Stimulated activated naive CD8-positive, alpha-beta T cell treated with anti-CD3 and anti-CD28 coated beads, Interleukin-15, Interleukin-2, amounts not matched to agents 100 ng/mL and 50 ng/mL, for 24 hours (primary cell): ENCODE data around the gene HSPB1.
A peak's percentile ranks its signal among the peaks of the same experiment; 100 is the strongest.
"Not testable (repeated sequence)": the region's sequence is repeated elsewhere in the genome, so short reads cannot be mapped to it uniquely, and the experiment has no call there.

Source experiments
- H3K27ac Mint-ChIP-seq: one replicate; pipeline ENCODE4 v1.8.0; 2021; ENCODE audit warnings: mild to moderate bottlenecking, mixed read lengths
- H3K27me3 Mint-ChIP-seq: one replicate; pipeline ENCODE4 v1.8.0; 2021; ENCODE audit warnings: mixed read lengths
- H3K36me3 Mint-ChIP-seq: one replicate; pipeline ENCODE4 v1.8.0; 2021; ENCODE audit warnings: low read depth, mixed read lengths
- H3K4me1 Mint-ChIP-seq: one replicate; pipeline ENCODE4 v1.8.0; 2021; ENCODE audit warnings: low read depth, mixed read lengths
- H3K4me3 Mint-ChIP-seq: one replicate; pipeline ENCODE4 v1.8.0; 2021; ENCODE audit warnings: mild to moderate bottlenecking, mixed read lengths
- H3K9me3 Mint-ChIP-seq: one replicate; pipeline ENCODE4 v1.8.0; 2021; ENCODE audit warnings: mixed read lengths

The HSPB1 gene

GRCh38 chr7:76310102-76310957 is 7.9 kb downstream of the HSPB1 start:
- no peaks in the 10 kb centered on the region for H3K27me3 Mint-ChIP-seq
- H3K4me1 Mint-ChIP-seq = peaks cover 4% of the 10 kb centered on the region
- no peak overlapping the region for H3K4me3 Mint-ChIP-seq
- H3K27ac Mint-ChIP-seq = no peak overlapping the region
- H3K36me3 Mint-ChIP-seq = no peaks in the 10 kb centered on the region
- H3K9me3 Mint-ChIP-seq = no peaks in the 10 kb centered on the region

GRCh38 chr7:76311838-76312237 is 9.4 kb downstream of the HSPB1 start:
- H3K4me3 Mint-ChIP-seq, H3K27ac Mint-ChIP-seq, H3K36me3 Mint-ChIP-seq, H3K9me3 Mint-ChIP-seq, H3K27me3 Mint-ChIP-seq, H3K4me1 Mint-ChIP-seq: not testable (repeated sequence)

- peaks cover 21% of the 10 kb centered on the region for H3K4me1 Mint-ChIP-seq
- H3K4me3 Mint-ChIP-seq = no peak overlapping the region
- H3K27ac Mint-ChIP-seq = peak overlapping the region; percentile 58
- no peaks in the 10 kb centered on the region for H3K36me3 Mint-ChIP-seq
- no peaks in the 10 kb centered on the region for H3K27me3 Mint-ChIP-seq
- H3K9me3 Mint-ChIP-seq = no peaks in the 10 kb centered on the region
These were observed 11.7 kb downstream of the HSPB1 start for GRCh38 chr7:76314042-76314721.

GRCh38 chr7:76314740-76315139 is 12.3 kb downstream of the HSPB1 start:
- not testable (repeated sequence) for H3K36me3 Mint-ChIP-seq, H3K27me3 Mint-ChIP-seq, H3K4me3 Mint-ChIP-seq, H3K27ac Mint-ChIP-seq, H3K9me3 Mint-ChIP-seq
- H3K4me1 Mint-ChIP-seq = peaks cover 24% of the 10 kb centered on the region

GRCh38 chr7:76315364-76315763 is 12.9 kb downstream of the HSPB1 start:
- H3K9me3 Mint-ChIP-seq = no peaks in the 10 kb centered on the region
- no peak overlapping the region for H3K4me3 Mint-ChIP-seq
- H3K27me3 Mint-ChIP-seq = no peaks in the 10 kb centered on the region
- H3K36me3 Mint-ChIP-seq = no peaks in the 10 kb centered on the region
- H3K27ac Mint-ChIP-seq = no peak overlapping the region
- peaks cover 28% of the 10 kb centered on the region for H3K4me1 Mint-ChIP-seq

- Mint-ChIP-seq H3K27ac (peak overlapping the region; percentile 89), H3K4me3 (peak overlapping the region; percentile 80), H3K4me1 (peaks cover 28% of the 10 kb centered on the region), H3K9me3 (no peaks in the 10 kb centered on the region), H3K36me3 (no peaks in the 10 kb centered on the region), H3K27me3 (no peaks in the 10 kb centered on the region)
These were observed 14.7 kb downstream of the HSPB1 start for GRCh38 chr7:76316984-76317781.

GRCh38 chr7:76317782-76318487 is 15.5 kb downstream of the HSPB1 start:
- Mint-ChIP-seq H3K4me1 (peaks cover 28% of the 10 kb centered on the region), H3K9me3 (no peaks in the 10 kb centered on the region), H3K27me3 (no peaks in the 10 kb centered on the region), H3K36me3 (no peaks in the 10 kb centered on the region), H3K4me3 (peak overlapping the region; percentile 80), H3K27ac (peak overlapping the region; percentile 89)

GRCh38 chr7:76318488-76319353 is 16.2 kb downstream of the HSPB1 start:
- Mint-ChIP-seq H3K27me3 (no peaks in the 10 kb centered on the region), H3K36me3 (peaks cover under 1% of the 10 kb centered on the region), H3K4me1 (peaks cover 28% of the 10 kb centered on the region), H3K27ac (peak overlapping the region; percentile 89), H3K9me3 (no peaks in the 10 kb centered on the region), H3K4me3 (peak overlapping the region; percentile 80)

- Mint-ChIP-seq H3K4me3 (no peak overlapping the region), H3K27me3 (no peaks in the 10 kb centered on the region), H3K9me3 (no peaks in the 10 kb centered on the region), H3K4me1 (peaks cover 25% of the 10 kb centered on the region), H3K36me3 (peaks cover 46% of the 10 kb centered on the region), H3K27ac (no peak overlapping the region)
These were observed 22.6 kb downstream of the HSPB1 start for GRCh38 chr7:76325092-76325491.

GRCh38 chr7:76325811-76326210 is 23.3 kb downstream of the HSPB1 start:
- Mint-ChIP-seq H3K27ac (no peak overlapping the region), H3K4me1 (peaks cover 26% of the 10 kb centered on the region), H3K4me3 (no peak overlapping the region), H3K9me3 (no peaks in the 10 kb centered on the region), H3K27me3 (no peaks in the 10 kb centered on the region), H3K36me3 (peaks cover 54% of the 10 kb centered on the region)

GRCh38 chr7:76326646-76327233 is 24.3 kb downstream of the HSPB1 start:
- Mint-ChIP-seq H3K4me3 (no peak overlapping the region), H3K27me3 (no peaks in the 10 kb centered on the region), H3K9me3 (no peaks in the 10 kb centered on the region), H3K4me1 (peaks cover 29% of the 10 kb centered on the region), H3K36me3 (peaks cover 60% of the 10 kb centered on the region), H3K27ac (no peak overlapping the region)

- Mint-ChIP-seq H3K36me3 (peaks cover 68% of the 10 kb centered on the region), H3K4me3 (no peak overlapping the region), H3K4me1 (peaks cover 37% of the 10 kb centered on the region)
These were observed 25.1 kb downstream of the HSPB1 start for GRCh38 chr7:76327610-76328009.

GRCh38 chr7:76328389-76328788 is 25.9 kb downstream of the HSPB1 start:
- peak overlapping the region; percentile 36 for H3K27ac Mint-ChIP-seq
- peaks cover 43% of the 10 kb centered on the region for H3K4me1 Mint-ChIP-seq
- no peak overlapping the region for H3K4me3 Mint-ChIP-seq
- no peaks in the 10 kb centered on the region for H3K9me3 Mint-ChIP-seq
- no peaks in the 10 kb centered on the region for H3K27me3 Mint-ChIP-seq
- H3K36me3 Mint-ChIP-seq = peaks cover 71% of the 10 kb centered on the region

More at GRCh38 chr7:76327610-76328009, 25.1 kb downstream of the HSPB1 start:
- no peaks in the 10 kb centered on the region for H3K27me3 Mint-ChIP-seq
- H3K9me3 Mint-ChIP-seq = no peaks in the 10 kb centered on the region
- H3K27ac Mint-ChIP-seq = no peak overlapping the region
